IPS DF 4.7 (cell line): ENCODE data around the gene METTL8.
"Not testable (repeated sequence)": the region's sequence is repeated elsewhere in the genome, so short reads cannot be mapped to it uniquely, and the experiment has no call there.

ENCODE experiments used
- DNase-seq: peaks from one replicate; pipeline ENCODE4 v3.0.0-alpha.2; 2013; ENCODE audit warnings: low spot score; ENCODE audit errors: extremely low read depth

The METTL8 gene

DNA sequence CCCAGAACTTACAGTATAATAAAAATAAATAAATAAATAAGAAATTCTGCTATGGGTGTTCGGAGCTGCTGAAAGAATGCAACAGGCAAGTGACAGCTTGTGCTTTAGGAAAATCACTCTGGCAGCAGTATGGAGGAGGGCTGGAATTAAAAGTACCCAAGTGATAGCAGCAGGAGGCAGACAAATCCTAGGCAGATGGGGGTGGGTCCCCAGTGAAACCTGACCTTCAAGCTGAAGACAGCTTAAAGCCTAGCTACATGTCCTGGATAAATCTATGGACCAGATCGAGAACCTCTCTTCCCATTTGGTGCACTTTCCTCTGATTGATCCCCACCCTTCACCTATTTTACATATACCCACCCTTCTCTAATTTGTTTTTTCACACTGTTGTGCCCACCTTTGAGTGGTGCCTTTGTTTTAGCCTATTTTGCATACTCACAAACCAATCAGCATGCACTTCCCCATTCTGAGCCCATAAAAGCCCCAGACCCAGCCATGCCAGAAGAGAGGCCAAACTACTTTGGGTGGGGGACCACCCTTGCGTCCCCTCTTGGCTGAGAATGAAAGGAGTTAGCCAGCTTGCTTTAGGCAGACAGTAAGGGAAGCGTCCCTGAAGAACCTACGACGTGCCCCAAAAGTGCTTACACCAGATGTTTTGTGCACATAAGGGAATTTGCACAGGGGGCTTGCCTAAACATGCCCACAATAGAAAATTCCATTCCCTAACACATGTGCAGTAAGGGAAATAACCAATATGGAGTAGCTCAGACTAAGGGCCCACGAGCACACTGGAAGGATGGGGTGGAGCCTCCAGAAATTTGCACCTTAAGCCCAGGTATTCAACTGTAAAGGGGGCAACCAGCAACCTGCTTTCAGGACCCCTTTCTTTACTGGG lies 3.0 kb downstream of the METTL8 start:
- DNase-seq: no peak

- DNase-seq: not testable (repeated sequence)
These were observed 10.9 kb downstream of the METTL8 start for GRCh38 chr2:171422710-171423495.

DNA sequence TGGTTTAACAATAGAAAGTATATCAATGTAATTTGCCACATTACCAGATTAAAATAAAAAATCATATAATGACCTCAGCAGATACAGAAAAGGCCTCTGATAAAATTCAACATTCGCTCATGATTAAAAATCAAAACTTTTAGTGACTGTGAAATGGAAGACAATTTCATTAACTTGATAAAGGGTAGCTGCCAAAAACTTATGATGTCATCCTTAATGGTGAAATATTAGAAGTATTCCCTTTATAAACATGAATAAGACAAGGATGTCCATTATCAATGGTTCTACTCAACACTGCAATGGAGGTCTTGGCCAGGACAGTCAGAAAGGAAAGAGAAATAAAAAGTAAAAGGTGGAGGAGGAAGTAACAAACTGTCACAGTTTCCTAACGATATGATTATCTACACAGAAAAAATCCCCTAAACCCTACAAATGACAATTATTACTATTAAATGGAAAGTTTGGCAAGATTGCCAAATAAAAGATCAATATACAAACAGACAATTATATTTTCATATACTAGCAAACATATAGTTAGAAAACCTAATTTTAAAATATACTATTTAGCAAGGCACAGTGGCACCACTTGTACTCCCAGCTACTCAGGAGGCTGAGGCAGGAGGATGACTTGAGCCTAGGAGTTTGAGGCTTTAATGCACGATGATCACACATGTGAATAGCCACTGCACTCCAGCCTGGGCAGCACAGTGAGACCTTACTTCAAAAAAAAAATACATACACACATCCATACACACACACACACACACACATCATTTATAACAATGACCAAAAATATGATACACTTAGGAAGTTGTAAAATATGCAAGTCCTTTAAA lies 12.8 kb downstream of the METTL8 start:
- no peak for DNase-seq

GRCh38 chr2:171419333-171419732 lies 14.5 kb downstream of the METTL8 start:
- no peak for DNase-seq

- DNase-seq: peak; percentile 89
These were observed 17.5 kb downstream of the METTL8 start for GRCh38 chr2:171416009-171416926.

DNA sequence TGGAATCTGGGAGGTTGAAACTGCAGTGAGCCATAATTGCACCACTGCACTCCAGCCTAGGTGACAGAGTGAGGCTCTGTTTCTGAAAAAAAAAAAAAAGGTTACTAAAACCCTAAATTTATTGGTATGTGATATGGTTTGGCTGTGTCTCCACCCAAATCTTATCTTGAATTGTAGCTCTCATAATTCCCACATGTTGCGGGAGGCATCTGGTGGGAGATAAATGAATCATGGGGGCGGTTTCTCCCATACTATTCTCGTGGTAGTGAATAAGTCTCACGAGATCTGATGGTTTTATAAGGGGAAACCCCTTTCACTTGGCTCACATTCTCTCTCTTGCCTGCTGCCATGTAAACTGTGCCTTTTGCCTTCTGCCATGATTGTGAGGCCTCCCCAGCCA lies 19.1 kb downstream of the METTL8 start:
- DNase-seq: not testable (repeated sequence)

DNA sequence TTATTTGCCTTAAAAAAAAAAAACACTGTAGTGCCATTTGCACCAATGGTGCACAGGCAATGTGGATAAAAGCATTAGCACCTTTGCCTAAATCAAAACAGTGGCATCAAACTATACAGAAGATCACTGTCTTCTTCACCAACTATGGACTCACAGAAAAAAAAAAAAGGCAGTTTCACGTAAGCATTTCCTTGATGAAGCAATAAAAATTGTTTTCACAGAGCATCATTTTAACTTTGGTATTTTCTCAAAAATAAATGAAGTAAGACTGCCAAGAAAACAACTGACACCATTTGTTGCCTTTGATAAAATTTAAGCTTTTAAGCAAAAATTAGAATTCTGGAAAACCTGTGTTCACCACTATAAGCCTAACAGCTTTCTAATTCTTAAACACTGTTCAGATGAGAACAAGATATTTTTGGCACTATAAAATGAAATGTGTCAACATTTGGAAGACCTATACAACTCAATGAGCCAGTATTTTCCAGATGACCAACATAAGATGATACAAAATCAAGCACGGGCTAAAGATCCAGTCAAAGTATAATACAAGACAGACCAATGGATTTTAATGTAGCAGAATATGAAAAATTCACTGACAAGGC lies 21.1 kb downstream of the METTL8 start:
- no peak for DNase-seq

DNA sequence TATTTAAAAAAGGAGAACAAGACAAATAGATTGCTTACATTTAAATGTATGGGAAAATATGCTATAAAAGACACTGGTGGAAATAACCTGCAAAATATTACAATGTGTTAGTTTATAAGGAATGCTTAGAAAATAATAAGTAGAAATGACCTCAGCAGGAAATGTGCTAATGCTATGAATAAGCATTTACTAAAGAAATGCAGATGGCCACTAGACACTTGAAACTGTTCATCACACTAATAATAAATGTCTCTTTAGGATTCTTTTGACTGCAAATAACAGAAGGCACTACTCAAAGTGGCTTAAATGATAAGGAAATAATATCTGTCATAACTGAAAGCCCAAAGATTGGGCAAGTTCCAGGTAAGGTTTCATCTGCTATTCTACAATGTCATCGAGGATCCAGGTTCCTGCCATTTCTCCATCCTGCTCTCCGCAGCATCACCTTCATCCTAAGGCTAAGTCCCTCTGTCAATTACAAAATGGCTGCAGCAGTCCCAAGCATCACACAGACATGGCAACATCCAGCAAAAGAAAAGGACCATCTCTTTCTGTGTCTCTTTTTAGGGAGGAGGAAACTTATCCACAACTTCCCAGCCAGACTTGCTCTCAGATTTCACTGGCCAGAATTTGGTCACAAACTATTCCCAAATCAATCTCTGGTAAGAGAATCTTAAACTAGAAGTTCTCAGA lies 21.9 kb downstream of the METTL8 start:
- DNase-seq: no peak

GRCh38 chr2:171411214-171411613 lies 22.6 kb downstream of the METTL8 start:
- no peak for DNase-seq

GRCh38 chr2:171410624-171411023 lies 23.2 kb downstream of the METTL8 start:
- no peak for DNase-seq

- DNase-seq: no peak
These were observed 23.7 kb downstream of the METTL8 start for GRCh38 chr2:171410101-171410500.

GRCh38 chr2:171409436-171409971 lies 24.3 kb downstream of the METTL8 start:
- no peak for DNase-seq

GRCh38 chr2:171407676-171408044 lies 26.1 kb downstream of the METTL8 start:
- DNase-seq: no peak

- DNase-seq: no peak
These were observed 26.6 kb downstream of the METTL8 start for GRCh38 chr2:171407030-171407675.

GRCh38 chr2:171406044-171406443 lies 27.7 kb downstream of the METTL8 start:
- no peak for DNase-seq

DNA sequence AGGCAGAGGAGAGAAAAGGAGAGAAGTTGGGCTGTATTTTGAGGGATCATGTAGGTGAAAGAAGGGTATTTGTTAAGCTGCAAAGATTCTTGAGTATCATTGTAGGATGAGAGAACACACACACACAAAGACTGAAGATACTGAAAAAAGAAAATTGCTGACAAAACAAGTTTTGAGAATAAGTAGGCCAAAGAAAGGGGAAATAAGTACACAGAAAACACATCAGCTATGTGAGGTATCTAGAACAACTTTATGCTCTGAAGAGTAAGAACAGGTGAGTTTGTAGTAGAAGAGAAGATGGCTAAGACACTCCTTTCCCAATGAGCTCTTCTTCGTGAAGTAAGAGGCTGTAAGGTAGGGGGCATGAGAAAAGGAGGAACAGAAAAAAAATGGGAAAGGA lies 28.2 kb downstream of the METTL8 start:
- DNase-seq: no peak

- no peak for DNase-seq
These were observed 29.1 kb downstream of the METTL8 start for GRCh38 chr2:171404719-171405118.

GRCh38 chr2:171404261-171404660 lies 29.5 kb downstream of the METTL8 start:
- DNase-seq: no peak
